Measurements from ENCODE around the gene KCNK5. TPM values are rescaled to one million over a fixed set of nuclear protein-coding genes. Genes with fewer than 3 reads are reported as not detected.

Gene KCNK5
- total RNA-seq, 4 donors from 2014 or later = 10.0 to 110 (median 49.7) TPM

DNA sequence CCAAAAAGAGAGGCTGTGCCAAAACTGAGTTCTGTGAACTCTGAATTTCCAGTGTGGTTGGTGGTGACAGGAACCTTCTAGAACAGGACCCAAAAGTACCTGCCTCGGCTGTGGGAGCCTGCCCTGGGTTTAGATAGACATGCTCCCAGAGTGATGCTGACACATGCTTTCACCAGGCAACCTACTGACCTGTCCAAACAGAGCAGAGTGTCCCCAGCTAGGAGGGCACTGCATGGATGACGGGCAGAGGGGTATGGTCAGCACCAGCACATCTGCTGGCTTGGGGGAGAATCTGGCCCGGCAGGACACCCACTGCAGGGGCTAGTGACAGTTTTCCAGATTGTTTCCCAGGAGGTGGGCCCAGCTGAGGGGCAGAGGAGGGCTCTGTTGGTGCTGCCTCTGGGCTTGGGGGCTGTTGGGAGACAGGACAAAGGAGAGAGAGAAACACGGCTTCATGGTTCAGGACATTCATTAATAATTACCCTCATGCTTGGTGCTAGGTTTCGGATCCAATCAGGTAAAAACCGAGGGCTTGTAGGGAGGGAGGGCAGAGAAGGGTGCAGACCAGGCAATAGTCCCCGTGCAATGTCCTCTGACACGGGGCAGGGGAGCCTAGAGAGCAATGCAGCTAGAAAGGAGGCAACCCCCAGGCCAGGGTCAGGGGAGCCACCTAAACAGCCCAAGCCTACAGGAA lies 15.0 kb downstream of the KCNK5 start:
- intact Hi-C loops (cut with DNase I; ENCODE audit: low total_unique reads) = no loop called here
- TF ChIP-seq POLR2A (IDR thresholded peaks at IDR 0.05) = no peak
- TF ChIP-seq, protein P1, sequence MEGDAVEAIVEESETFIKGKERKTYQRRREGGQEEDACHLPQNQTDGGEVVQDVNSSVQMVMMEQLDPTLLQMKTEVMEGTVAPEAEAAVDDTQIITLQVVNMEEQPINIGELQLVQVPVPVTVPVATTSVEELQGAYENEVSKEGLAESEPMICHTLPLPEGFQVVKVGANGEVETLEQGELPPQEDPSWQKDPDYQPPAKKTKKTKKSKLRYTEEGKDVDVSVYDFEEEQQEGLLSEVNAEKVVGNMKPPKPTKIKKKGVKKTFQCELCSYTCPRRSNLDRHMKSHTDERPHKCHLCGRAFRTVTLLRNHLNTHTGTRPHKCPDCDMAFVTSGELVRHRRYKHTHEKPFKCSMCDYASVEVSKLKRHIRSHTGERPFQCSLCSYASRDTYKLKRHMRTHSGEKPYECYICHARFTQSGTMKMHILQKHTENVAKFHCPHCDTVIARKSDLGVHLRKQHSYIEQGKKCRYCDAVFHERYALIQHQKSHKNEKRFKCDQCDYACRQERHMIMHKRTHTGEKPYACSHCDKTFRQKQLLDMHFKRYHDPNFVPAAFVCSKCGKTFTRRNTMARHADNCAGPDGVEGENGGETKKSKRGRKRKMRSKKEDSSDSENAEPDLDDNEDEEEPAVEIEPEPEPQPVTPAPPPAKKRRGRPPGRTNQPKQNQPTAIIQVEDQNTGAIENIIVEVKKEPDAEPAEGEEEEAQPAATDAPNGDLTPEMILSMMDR (IDR thresholded peaks at IDR 0.05) = no peak
- H3K4me3 ChIP-seq (ENCODE audit: low read depth, poor library complexity, severe bottlenecking) = no peak overlapping the region
- DNase-seq (ENCODE audit: low spot score in 2 of 2) = no peak
- 86 to 90% methylated on average over 7 to 8 of the region's 8 CpGs for WGBS, 2 donors

DNA sequence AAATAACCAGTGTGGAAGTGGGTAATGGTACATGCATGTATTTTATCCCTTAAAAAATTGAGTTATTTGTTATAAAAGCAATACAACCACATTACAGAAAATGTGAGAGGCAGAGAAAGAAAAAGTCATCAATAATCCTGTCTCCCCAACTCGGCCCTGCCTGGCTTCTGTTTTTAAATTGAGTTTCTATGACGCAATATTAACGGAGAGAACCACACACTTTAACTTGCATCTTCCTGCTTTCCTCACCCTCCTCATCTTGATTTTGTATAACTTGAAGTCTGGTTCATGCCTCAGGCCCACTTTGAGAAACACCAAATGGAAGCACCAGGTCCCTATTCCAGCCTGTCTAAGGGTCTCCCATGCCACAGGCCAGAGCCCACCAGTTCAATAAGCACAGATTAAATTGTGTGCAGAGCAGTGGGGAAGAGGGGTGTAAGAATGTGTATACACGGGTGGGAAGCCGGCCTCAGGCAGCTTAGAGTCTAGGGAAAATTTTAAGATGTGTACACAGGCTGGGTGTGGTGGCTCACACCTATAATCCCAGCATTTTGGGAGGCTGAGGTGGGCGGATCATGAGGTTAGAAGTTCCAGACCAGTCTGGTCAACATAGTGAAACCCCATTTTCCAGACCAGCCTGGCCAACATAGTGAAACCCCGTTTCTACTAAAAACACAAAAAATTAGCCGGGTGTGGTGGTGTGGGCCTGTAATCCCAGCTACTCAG lies 15.9 kb downstream of the KCNK5 start:
- TF ChIP-seq, protein P1 (IDR thresholded peaks at IDR 0.05) = no peak
- no peak for TF ChIP-seq POLR2A (IDR thresholded peaks at IDR 0.05)
- WGBS, 2 donors = 82 to 86% methylated on average over 8 of the region's 8 CpGs

DNA sequence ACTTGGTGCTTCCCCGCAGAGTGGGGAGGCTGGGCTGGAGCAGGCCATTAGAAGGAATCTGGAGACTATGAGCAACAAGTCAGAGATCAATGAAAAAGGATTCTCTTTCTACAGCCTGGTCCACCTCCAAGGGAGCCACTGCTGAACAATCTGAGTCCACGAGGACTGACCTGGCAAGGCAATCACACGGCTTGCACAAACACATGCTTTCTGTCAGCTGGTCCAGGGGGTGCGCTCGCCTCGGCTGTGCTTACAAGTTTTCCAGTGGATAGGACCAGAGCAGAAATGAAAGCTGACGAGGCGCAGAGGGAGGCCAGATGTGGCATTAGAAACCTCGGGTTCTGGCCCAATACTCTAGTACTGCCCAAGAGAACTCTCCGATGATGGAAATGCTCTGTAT lies 18.1 kb downstream of the KCNK5 start:
- WGBS, 2 donors = 71 to 78% methylated on average over 10 of the region's 10 CpGs
- H3K4me3 ChIP-seq (ENCODE audit: low read depth, poor library complexity, severe bottlenecking) = no peak overlapping the region
- intact Hi-C loops (cut with DNase I; ENCODE audit: low total_unique reads) = no loop called here
- no peak for TF ChIP-seq POLR2A (IDR thresholded peaks at IDR 0.05)
- TF ChIP-seq, protein P1 (IDR thresholded peaks at IDR 0.05) = no peak
- no peak for DNase-seq (ENCODE audit: low spot score in 2 of 2)

More for the DNA sequence above, 15.9 kb downstream of the KCNK5 start:
- H3K4me3 ChIP-seq (ENCODE audit: low read depth, poor library complexity, severe bottlenecking) = no peak overlapping the region
- no peak for DNase-seq (ENCODE audit: low spot score in 2 of 2)
- intact Hi-C loops (cut with DNase I; ENCODE audit: low total_unique reads) = no loop called here

DNA sequence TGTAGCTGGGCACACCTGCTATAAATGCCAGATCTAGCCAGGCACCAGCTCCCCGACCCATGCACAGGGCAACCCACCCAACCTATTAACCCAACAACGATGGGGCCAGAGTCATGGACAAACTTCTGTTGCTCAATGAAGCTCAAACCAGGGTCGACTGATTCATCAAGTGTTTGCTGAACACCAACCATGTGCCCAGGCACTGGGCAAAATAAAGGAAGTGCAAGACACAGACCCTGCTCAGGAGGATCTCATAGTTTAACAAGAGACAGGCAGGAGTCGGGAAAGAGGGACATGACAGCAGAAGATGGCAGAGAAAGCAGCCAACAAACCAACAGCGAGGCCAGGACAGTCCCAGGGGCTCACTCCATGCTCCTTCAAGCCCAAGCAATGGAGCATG lies 18.8 kb downstream of the KCNK5 start:
- TF ChIP-seq POLR2A (IDR thresholded peaks at IDR 0.05) = no peak
- TF ChIP-seq, protein P1 (IDR thresholded peaks at IDR 0.05) = no peak
- no peak for DNase-seq (ENCODE audit: low spot score in 2 of 2)
- intact Hi-C loops (cut with DNase I; ENCODE audit: low total_unique reads) = no loop called here
- no peak overlapping the region for H3K4me3 ChIP-seq (ENCODE audit: low read depth, poor library complexity, severe bottlenecking)
- WGBS, 2 donors = 76 to 82% methylated on average over 5 of the region's 5 CpGs

DNA sequence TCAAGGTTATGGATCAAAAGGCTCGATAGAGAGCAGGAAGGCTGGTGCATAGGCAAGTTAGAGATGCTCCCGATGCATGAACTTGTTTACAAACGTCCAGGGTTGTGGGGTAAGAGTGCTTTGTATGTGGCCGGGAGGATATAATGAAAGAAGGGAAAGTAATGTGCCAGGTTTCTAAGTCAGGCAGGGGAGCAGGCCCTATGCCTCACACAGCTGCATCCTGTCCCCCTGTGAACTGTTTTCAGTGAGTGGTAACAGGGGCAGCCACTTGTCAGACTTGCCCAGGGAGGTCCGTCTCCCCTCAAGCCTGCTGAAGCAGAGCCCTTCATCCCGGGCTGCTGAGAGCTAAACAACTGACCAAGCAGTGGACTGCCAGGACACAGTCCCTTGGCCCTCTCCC lies 19.4 kb downstream of the KCNK5 start:
- TF ChIP-seq POLR2A (IDR thresholded peaks at IDR 0.05) = no peak
- TF ChIP-seq, protein P1 (IDR thresholded peaks at IDR 0.05) = no peak
- WGBS, 2 donors = 44 to 47% methylated on average over 5 to 6 of the region's 6 CpGs
- no peak overlapping the region for H3K4me3 ChIP-seq (ENCODE audit: low read depth, poor library complexity, severe bottlenecking)
- DNase-seq (ENCODE audit: low spot score in 2 of 2) = no peak
- intact Hi-C loops (cut with DNase I; ENCODE audit: low total_unique reads) = no loop called here
